ENCODE results near the gene RAB11B.
"Not testable (repeated sequence)": the region's sequence is repeated elsewhere in the genome, so short reads cannot be mapped to it uniquely, and the experiment has no call there.

Gene RAB11B

GRCh38 chr19:8429044-8429443 is 38.9 kb downstream of the RAB11B start:
- no peak for DNase-seq (ENCODE audit: low read depth, low spot score)

GRCh38 chr19:8429826-8430225 is 39.7 kb downstream of the RAB11B start:
- DNase-seq (ENCODE audit: low read depth, low spot score) = no peak

- DNase-seq (ENCODE audit: low read depth, low spot score) = no peak
Measured at GRCh38 chr19:8430650-8431049, 40.5 kb downstream of the RAB11B start.

GRCh38 chr19:8438236-8438635 is 48.1 kb downstream of the RAB11B start:
- no peak for DNase-seq (ENCODE audit: low read depth, low spot score)

DNA sequence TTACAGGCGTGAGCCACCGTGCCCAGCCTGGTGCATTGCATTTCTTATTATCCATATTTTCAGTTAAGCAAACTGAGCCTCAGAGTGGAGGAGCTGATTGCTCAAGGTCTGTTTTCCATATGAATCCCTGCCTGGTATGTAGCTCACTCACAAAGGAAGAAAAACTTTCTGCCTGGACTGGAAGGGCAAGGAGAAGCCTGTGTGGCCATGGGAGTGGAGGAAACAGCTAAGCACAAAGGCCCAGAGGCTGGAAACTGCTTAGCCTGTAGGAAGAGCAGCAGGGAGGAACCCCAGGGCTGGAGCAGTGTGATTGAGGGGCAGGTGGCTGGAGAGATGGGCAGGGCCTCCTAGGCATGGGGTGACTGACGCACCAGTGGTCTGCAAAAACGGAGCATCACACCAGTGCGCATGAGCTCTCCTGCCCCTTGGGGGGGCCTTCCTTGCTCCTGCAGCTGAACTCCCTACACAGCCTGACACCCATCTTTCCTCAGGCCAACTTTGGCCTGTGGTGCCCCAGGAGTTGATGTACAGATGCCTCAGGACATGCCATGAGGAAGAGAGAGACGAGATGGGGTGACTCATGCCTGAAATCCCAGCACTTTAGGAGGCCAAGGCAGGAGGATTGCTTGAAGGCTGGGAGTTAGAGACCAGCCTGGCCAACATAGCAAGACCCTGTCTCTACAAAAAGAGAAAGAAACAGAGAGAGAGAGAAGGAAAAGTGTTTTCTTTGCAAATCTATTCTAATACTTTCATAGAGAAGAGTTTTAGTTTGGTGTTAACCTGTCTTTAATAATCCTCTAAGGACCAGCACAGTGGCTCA is 51.8 kb downstream of the RAB11B start:
- no peak for DNase-seq (ENCODE audit: low read depth, low spot score)

GRCh38 chr19:8444140-8444676 is 54.0 kb downstream of the RAB11B start:
- not testable (repeated sequence) for DNase-seq (ENCODE audit: low read depth, low spot score)

- DNase-seq (ENCODE audit: low read depth, low spot score) = peak; percentile 100
Measured at GRCh38 chr19:8444677-8445487, 54.7 kb downstream of the RAB11B start, which contains the start of gene HNRNPM. Gene HNRNPM (plus strand): TSS chr19:8444975. CDS start chr19:8444999, 24 bp downstream.

DNA sequence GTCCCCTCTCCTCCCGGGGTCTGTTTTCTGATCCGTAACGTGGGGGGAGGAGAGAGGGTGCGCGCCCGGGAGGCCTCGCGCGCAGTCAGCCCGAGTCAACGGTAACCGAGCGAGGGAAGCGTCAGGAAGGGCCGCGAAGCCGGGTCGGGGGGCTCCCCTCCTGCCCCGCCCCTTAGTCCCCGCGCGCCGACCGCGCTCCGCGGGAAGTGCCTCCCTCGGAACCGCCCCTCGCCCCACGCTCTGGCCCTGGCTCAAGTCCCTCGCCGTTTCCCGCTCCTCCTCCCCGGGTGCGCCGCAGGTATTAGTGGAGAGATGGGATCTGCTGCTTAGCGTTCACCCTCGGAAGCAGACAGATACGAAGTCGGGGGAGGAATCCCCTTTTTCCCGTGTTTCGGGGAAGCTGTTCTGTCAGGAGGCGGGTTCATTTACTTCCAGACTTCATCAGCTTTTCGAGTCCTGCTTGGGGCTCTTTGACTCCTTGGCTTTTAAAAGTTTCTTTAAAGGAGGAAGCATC is 55.4 kb downstream of the RAB11B start:
- peak; percentile 5 for DNase-seq (ENCODE audit: low read depth, low spot score)

DNA sequence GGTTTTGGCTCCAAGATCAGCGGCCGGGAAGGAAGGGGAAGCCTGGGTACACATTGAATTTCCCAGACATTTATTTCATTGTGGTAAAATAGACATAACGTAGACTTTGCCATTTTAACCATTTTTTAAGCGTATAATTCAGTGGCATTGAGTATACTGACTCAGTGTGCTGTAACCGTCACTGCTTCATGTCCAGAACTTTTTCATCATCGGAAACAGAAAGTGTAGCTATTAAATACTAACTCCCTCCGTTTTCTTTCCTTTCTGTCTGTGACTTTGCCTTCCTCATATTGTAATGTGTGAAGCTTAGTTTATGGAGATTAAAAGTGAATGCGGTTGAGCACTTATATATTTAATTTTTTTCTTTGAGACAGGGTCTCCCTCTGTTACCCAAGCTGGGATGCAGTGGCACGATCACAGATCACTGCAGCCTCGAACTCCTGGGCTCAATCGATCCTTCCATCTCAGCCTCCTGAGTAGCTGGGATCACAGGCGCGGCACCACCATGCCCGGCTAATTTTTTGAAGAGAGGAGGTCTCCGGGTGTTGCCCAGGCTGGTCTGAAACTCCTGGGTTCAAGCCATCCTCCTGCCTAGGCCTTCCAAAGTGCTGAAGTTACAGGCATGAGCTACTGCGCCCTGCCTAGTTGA is 56.0 kb downstream of the RAB11B start:
- DNase-seq (ENCODE audit: low read depth, low spot score) = no peak

DNA sequence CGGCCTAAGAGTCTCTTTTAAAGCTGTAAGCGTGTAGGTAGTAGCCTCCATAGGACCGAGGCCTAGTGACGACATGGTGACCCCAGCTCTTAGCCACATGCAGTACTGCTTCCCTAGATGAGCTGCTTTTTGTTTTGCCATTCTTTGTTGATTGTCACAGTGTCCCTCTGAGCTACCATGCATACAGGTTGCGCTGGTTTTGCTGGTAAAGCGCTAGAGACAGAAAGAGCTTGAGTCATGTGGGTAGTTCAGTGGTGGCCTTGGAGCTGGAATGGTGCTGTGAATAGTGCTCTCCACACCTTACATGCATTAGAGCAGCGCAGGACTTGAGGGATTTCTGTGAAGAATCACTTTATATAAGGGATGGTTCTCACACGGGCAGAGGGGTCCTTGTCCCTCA is 59.7 kb downstream of the RAB11B start:
- DNase-seq (ENCODE audit: low read depth, low spot score) = no peak

DNA sequence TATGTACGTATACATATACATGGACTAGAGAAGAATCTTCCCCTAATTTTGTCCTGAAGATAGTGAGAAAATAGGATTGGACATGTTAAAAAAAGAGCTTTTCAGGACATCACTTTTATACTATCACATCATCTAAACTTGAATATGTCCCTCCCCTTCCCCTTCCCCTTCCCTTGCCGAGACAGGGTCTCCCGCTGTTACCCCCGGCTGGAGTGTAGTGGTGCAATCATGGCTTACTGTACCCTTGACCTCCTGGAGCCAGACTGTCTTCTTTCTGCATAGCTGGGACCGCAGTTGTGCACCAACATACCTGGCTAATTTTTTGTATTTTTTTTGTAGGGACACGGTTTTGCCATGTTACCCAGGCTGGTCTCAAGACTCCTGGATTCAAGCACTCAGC is 61.2 kb downstream of the RAB11B start:
- DNase-seq (ENCODE audit: low read depth, low spot score) = no peak

DNA sequence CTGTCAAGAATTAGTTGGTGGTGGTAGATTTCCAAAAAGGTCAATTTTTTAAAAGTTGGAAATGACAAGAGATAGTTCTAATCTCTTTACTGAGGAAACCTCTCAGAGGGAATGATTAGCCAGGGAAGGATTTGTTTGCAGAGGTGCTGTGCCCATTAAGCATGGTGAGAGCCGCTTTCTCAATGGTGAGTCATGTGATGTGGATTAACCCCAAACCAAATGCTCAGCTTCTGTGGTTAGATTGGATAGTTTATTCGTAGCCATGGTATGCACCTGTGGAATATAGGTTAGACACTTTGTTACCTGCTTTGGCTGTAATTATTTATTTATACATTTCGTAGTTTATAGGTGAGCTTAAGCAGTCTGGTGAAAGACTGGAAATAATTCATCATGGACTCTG is 61.7 kb downstream of the RAB11B start:
- DNase-seq (ENCODE audit: low read depth, low spot score) = no peak

DNA sequence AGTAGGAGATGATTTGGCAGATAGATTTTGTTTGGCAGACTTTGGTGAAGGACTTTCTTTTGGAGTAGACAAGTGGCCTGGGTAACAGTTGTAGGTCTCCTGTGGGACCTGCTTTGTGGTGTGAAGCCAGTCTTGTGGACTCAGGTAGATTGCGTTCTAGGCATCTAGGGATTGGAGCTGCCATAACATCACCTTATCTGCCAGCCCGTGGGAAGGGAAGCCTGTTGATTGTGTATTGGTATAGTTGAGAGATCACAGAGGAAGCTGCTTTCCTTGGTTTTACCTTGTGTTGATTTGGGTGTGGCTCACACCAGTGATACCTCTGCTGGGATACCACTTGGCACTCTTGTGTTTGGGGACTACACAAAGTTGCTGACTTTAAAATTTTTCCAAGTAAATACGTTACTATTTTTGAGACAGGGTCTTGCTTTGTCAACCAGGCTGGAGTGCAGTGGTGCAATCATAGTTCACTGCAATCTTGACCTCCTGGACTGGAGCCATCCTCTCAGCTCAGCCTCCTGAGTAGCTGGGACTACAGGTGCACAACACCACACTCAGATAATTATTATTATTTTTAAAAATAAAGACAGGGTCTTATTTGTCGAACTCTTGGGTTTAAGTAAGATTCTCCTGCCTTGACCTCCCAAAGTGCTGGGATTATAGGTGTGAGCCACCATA is 62.4 kb downstream of the RAB11B start:
- DNase-seq (ENCODE audit: low read depth, low spot score) = no peak

- no peak for DNase-seq (ENCODE audit: low read depth, low spot score)
Measured at GRCh38 chr19:8453616-8454015, 63.5 kb downstream of the RAB11B start.
